Measurements from ENCODE around the gene CTDSPL2. TPM values are rescaled to one million over a fixed set of nuclear protein-coding genes. Genes with fewer than 3 reads are reported as not detected.
A peak's percentile ranks its signal among the peaks of the same experiment; 100 is the strongest.
"Not testable (repeated sequence)": the region's sequence is repeated elsewhere in the genome, so short reads cannot be mapped to it uniquely, and the experiment has no call there.

CTDSPL2 gene
- total RNA-seq, 2 donors from 2014 or later, result 60.3 to 100 TPM

DNA sequence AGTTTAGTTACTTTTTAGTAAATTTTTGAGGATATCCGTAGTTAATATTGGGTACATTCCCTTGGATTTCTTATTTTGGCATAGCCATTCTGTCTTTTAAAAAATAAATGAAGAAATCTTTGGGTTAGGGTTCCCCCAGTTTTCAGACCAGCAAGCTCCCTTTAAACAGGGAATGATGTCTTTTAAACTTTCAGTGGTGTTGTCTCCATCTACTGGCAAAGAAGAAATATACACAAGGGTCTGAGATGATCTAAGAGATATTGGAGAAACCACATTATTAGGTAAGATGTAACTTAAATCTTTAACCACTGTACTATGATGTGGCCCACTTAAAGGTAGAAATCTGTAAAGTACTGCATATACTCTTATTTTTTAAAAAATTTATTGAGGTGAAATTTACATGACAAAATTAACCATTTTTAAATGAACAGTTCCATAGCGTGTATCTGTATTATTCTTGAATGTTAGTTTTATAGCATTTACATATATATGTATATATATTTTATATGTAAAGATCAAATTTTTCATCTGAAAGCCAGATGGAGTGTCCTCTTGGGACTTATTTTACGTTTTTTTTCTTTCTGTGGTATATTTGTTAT lies 74.4 kb downstream of the CTDSPL2 start:
- Mint-ChIP-seq H3K9me3 (no peaks in the 10 kb centered on the region), H3K27me3 (no peaks in the 10 kb centered on the region), H3K4me3 (no peak overlapping the region), H3K4me1 (peaks cover 18% of the 10 kb centered on the region), H3K36me3 (ENCODE audit: low read depth) (peaks cover 87% of the 10 kb centered on the region), H3K27ac (peak overlapping the region; percentile 74)
- ATAC-seq (replicated peaks), result no peak

DNA sequence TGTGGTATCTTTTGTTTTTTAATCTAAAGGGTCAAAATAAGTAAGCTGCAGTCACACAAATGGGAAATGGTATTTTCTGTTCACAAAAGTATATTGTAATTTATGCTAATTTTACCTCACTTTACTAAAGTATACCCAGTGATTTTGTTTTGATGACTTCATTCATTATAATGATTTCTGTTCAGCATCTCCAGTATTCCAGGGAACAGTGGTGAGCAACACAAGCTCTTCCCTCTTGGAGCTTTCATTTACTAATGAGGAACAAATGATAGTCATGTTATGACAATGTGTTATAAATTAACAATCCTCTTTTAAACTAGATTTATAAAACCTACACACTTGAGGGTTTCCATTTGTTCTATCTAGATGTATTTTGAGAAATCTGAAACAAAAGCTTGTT lies 89.0 kb downstream of the CTDSPL2 start:
- peaks cover 5% of the 10 kb centered on the region for H3K4me1 Mint-ChIP-seq
- H3K9me3 Mint-ChIP-seq, result no peaks in the 10 kb centered on the region
- H3K4me3 Mint-ChIP-seq, result no peak overlapping the region
- ATAC-seq (replicated peaks), result no peak
- H3K27me3 Mint-ChIP-seq, result no peaks in the 10 kb centered on the region
- no peak overlapping the region for H3K27ac Mint-ChIP-seq
- peaks cover 85% of the 10 kb centered on the region for H3K36me3 Mint-ChIP-seq (ENCODE audit: low read depth)

DNA sequence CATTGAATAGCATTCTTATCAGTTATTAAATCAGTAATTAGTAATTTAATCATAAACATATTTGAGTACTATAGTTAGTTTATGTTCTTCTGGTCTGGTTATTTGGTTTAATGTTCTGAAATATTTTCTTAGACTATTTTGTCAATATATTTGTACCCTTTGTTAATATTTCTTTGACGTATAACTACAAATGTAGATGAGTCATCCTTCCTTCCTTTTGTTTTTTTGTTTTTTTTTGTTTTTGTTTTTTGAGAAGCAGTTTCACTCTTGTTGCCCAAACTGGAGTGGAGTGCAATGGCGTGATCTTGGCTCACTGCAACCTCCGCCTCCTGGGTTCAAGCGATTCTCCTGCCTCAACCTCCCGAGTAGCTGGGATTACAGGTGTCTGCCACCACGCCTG lies 92.1 kb downstream of the CTDSPL2 start:
- no peak overlapping the region for H3K27ac Mint-ChIP-seq

DNA sequence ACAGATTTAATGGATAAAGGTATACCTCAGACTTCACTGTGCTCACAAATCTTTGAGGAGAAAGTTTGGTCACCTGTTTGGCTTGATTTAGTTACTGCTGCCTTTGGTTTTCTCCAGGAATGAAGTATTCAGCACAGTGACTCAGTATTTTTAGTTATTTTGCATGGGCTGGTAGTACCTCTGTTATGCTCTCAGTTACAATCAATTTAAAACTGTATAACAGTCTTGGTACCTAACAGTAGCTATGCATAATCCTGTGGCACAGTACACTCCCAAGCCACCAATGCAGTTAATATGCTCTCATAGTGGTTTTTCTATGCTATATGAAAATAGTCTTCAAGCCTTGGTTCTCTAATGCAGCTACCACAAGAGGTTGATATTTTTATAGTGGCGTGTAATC lies 97.6 kb downstream of the CTDSPL2 start:
- peaks cover 4% of the 10 kb centered on the region for H3K4me1 Mint-ChIP-seq
- peaks cover 82% of the 10 kb centered on the region for H3K36me3 Mint-ChIP-seq (ENCODE audit: low read depth)
- H3K27me3 Mint-ChIP-seq, result no peaks in the 10 kb centered on the region
- ATAC-seq (replicated peaks), result no peak
- H3K4me3 Mint-ChIP-seq, result no peak overlapping the region
- H3K9me3 Mint-ChIP-seq, result no peaks in the 10 kb centered on the region
- no peak overlapping the region for H3K27ac Mint-ChIP-seq

More for the DNA sequence above, 92.1 kb downstream of the CTDSPL2 start:
- Mint-ChIP-seq H3K4me3 (no peak overlapping the region), H3K36me3 (ENCODE audit: low read depth) (peaks cover 94% of the 10 kb centered on the region), H3K27me3 (no peaks in the 10 kb centered on the region), H3K9me3 (no peaks in the 10 kb centered on the region), H3K4me1 (peaks cover 5% of the 10 kb centered on the region)
- no peak for ATAC-seq (replicated peaks)

GRCh38 chr15:44527241-44527640 lies 99.8 kb downstream of the CTDSPL2 start:
- Mint-ChIP-seq H3K36me3 (ENCODE audit: low read depth) (peaks cover 71% of the 10 kb centered on the region), H3K4me3 (no peak overlapping the region), H3K27me3 (no peaks in the 10 kb centered on the region), H3K27ac (peak overlapping the region; percentile 16), H3K9me3 (no peaks in the 10 kb centered on the region), H3K4me1 (peaks cover 9% of the 10 kb centered on the region)
- ATAC-seq (replicated peaks), result no peak

- no peaks in the 10 kb centered on the region for H3K27me3 Mint-ChIP-seq
- no peak overlapping the region for H3K4me3 Mint-ChIP-seq
- H3K4me1 Mint-ChIP-seq, result peaks cover 9% of the 10 kb centered on the region
Measured at GRCh38 chr15:44529864-44530604, 102.6 kb downstream of the CTDSPL2 start.

GRCh38 chr15:44530653-44531052 lies 103.2 kb downstream of the CTDSPL2 start:
- Mint-ChIP-seq H3K9me3 (no peaks in the 10 kb centered on the region), H3K4me3 (no peak overlapping the region), H3K27ac (peak overlapping the region; percentile 47), H3K27me3 (no peaks in the 10 kb centered on the region), H3K36me3 (ENCODE audit: low read depth) (peaks cover 52% of the 10 kb centered on the region), H3K4me1 (peaks cover 10% of the 10 kb centered on the region)
- ATAC-seq (replicated peaks), result no peak

More at GRCh38 chr15:44529864-44530604, 102.6 kb downstream of the CTDSPL2 start:
- peak overlapping the region; percentile 47 for H3K27ac Mint-ChIP-seq
- no peak for ATAC-seq (replicated peaks)
- peaks cover 51% of the 10 kb centered on the region for H3K36me3 Mint-ChIP-seq (ENCODE audit: low read depth)
- H3K9me3 Mint-ChIP-seq, result no peaks in the 10 kb centered on the region

GRCh38 chr15:44532275-44532674 lies 104.8 kb downstream of the CTDSPL2 start:
- H3K9me3 Mint-ChIP-seq; H3K27me3 Mint-ChIP-seq; H3K4me3 Mint-ChIP-seq; H3K27ac Mint-ChIP-seq; ATAC-seq (replicated peaks): not testable (repeated sequence)
- Mint-ChIP-seq H3K4me1 (peaks cover 16% of the 10 kb centered on the region), H3K36me3 (ENCODE audit: low read depth) (peaks cover 45% of the 10 kb centered on the region)

- Mint-ChIP-seq H3K4me3 (no peak overlapping the region), H3K27ac (peak overlapping the region; percentile 52), H3K9me3 (peaks cover 3% of the 10 kb centered on the region), H3K27me3 (no peaks in the 10 kb centered on the region), H3K36me3 (ENCODE audit: low read depth) (peaks cover 42% of the 10 kb centered on the region), H3K4me1 (peaks cover 16% of the 10 kb centered on the region)
- no peak for ATAC-seq (replicated peaks)
Measured at GRCh38 chr15:44532689-44533088, 105.3 kb downstream of the CTDSPL2 start.

DNA sequence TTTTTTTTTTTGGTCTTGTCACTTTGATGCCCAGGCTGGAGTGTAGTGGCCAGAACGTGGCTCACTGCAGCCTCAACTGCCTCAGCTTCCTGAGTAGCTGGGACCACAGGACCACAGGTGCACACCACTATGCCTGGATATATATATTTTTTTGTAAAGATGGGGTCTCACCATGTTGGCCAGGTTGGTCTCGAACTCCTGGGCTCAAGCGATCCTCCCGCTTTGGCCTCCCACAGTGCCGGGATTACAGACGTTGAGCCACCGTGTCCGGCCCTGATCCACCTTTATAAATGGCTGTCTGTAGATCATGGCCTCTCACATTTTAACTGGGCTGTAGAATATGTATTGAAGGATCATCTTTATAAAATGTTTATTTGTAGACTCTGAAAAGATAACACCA lies 107.7 kb downstream of the CTDSPL2 start:
- Mint-ChIP-seq H3K4me3 (peak overlapping the region; percentile 99), H3K27ac (peak overlapping the region; percentile 68), H3K27me3 (no peaks in the 10 kb centered on the region), H3K4me1 (peaks cover 22% of the 10 kb centered on the region), H3K36me3 (ENCODE audit: low read depth) (peaks cover 54% of the 10 kb centered on the region), H3K9me3 (peaks cover 3% of the 10 kb centered on the region)
- no peak for ATAC-seq (replicated peaks)

DNA sequence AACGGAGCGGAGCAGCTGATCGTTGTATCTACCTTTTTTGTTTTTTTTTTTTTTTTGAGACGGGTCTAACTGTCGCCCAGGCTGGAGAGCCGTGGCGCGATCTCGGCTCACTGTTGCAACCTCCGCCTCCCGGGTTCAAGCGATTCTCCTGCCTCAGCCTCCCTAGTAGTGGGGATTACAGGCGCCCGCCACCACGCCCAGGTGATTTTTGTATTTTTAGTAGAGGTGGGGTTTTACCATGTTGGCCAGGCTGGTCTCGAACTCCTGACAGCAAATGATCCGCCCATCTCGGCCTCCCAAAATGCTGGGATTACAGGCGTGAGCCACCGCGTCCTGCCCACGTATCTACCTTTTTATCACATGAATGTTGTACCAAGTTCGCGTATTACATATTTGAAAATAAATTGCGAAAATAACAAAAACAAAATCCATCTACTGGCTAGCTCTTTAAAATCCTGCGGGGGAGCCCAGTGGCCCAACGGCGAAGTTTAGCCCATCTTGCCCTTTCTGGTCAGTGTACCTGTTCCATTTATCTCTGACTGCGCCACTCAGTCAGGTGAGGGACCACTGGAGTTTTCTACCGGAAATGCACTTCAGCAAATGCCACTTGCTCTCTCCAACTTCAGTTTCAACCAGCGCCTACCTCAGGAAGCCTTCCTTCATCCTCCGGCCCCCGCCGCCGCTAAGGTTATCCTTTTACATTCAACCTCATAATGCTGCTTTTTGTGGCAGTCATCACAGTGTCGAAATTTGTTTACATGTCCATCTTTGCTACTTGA lies 108.3 kb downstream of the CTDSPL2 start:
- H3K36me3 Mint-ChIP-seq (ENCODE audit: low read depth), result peaks cover 55% of the 10 kb centered on the region
- H3K4me1 Mint-ChIP-seq, result peaks cover 24% of the 10 kb centered on the region
- no peak for ATAC-seq (replicated peaks)
- peak overlapping the region; percentile 97 for H3K27ac Mint-ChIP-seq
- peak overlapping the region; percentile 99 for H3K4me3 Mint-ChIP-seq
- no peaks in the 10 kb centered on the region for H3K27me3 Mint-ChIP-seq
- H3K9me3 Mint-ChIP-seq, result peaks cover 3% of the 10 kb centered on the region

DNA sequence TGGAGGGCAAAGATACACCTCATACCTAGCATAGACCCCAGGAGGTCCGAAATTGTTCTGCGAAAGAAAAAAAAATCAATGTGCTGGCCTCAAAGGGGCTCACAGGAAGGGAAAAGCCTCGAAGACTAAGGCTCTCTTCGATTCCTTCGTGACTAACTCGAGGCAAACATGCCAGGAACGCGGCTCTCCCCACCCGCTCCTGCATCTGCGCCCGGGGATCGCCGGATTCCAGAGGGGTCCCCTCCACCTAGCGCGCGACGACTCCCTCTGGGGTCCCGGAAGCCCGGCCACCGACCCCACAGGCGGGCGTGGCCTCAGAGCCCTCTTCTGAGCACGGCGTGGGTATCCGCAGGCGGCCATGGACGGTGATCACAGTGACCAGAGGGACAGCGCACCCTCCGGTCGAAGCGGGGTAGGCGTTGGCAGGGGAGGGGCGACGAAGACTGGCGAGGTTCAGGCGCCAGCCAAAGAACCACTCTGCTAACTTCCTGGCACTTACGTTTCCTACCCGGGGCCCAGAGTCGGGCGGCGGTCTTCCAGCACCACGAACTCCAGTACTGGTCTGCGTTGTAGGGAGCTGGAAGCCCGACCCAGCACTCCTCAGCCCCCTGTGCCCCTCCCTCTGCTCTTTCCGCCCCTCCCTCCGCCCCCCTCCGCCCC lies 109.0 kb downstream of the CTDSPL2 start:
- Mint-ChIP-seq H3K27me3 (no peaks in the 10 kb centered on the region), H3K36me3 (ENCODE audit: low read depth) (peaks cover 59% of the 10 kb centered on the region), H3K4me1 (peaks cover 29% of the 10 kb centered on the region), H3K27ac (peak overlapping the region; percentile 97), H3K9me3 (peaks cover 3% of the 10 kb centered on the region), H3K4me3 (peak overlapping the region; percentile 99)
- ATAC-seq (replicated peaks), result peak; percentile 76

DNA sequence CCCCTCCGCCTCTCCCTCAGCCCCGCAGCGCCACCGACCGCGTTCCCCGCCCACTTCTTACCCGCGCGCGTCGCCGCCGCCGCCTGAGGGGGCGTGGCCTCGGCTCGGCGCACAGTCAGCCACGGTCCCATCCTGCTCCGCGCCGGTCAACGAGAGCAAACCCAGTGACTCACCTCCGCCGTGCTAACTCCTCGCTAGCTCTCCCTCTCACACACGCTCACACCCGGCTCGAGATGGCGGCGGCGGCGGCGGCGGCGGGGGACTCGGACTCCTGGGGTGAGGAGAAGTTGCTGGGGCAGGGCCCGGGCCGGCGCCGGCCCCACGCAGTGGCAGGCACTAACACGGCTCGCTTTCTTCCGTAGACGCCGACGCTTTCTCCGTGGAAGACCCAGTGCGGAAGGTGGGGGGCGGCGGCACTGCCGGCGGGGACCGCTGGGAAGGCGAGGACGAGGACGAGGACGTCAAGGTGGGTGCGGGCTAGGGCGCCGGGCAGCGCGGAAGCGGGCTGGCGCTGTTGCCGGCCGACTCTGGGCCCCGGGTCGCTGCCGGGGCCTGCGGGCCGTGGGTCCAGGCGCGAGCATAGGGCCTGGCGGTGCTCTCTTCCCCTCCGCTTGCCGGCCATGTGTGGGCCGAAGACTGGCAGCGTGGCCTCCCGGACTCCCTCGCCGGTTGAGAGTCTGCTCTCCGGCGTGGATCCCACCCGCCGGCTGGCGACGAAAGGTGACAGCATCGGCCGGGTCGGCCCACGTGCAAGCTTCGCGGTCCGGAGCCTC lies 109.7 kb downstream of the CTDSPL2 start, which contains the start of gene EIF3J:
EIF3J (plus strand) TSS at position 186 of the 773 bp plus-strand sequence; CDS start at position 234, 48 bp downstream.
- Mint-ChIP-seq H3K9me3 (peaks cover 3% of the 10 kb centered on the region), H3K36me3 (ENCODE audit: low read depth) (peaks cover 66% of the 10 kb centered on the region), H3K4me1 (peaks cover 36% of the 10 kb centered on the region), H3K27ac (peak within 1 kb of the TSS; percentile 97), H3K4me3 (peak within 1 kb of the TSS; percentile 99), H3K27me3 (no peaks in the 10 kb centered on the region)
- ATAC-seq (replicated peaks), result peak; percentile 95
